SH-SY5Y (cell line): ENCODE data around the gene GET3.

Experiments
- GATA2 ChIP-seq: IDR thresholded peaks from 2 replicates; pipeline ENCODE4 v1.6.1; 2011; ENCODE audit warnings: mild to moderate bottlenecking, low read depth, low read length
- GATA3 ChIP-seq: IDR thresholded peaks from 2 replicates; pipeline ENCODE4 v1.6.1; 2011; ENCODE audit warnings: low read depth, mild to moderate bottlenecking, low read length, moderate library complexity

The GET3 gene

GRCh38 chr19:12731337-12731736, 6.0 kb upstream of the GET3 start:
- no peak for TF ChIP-seq GATA2
- TF ChIP-seq GATA3 = no peak

DNA sequence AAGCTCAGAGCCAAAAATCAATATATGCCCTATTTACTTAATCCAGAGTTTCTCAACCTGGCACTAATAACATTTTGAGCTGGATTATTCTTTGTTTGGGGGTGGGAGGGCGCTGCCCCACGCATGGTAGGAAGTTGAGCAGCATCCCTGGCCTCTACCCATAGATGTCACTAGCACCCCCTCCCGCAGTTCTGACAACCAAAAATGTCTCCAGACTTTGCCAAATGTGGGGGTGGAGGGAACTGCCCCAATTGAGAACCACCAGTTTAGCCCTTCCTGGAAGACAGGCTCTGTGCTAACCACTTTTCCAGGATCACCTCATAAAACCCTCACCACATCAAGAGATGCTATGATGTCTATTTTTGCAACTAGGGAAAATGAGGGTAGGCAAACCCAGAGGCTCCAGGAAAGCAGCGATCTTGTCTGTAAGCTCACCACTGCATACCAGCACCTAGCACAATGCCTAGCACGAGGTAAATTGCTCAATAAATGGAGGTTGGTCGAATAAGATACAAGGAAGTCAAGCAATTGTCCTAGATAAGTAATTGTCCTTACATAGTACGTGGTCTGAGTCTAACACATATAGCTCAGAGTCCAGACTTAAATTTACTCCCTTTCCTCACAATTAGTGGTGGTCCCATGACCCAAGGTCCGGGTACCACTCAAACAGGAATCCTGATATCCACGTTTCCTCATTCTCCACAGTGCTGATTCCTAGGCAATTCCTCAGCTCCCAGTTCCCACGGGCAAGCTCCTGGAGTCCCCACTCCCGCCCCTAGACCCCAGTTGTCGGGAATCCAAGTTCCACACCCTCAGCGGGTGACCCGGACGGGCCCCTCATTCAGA, 3.7 kb upstream of the GET3 start:
- TF ChIP-seq GATA2 (no peak), GATA3 (no peak)

DNA sequence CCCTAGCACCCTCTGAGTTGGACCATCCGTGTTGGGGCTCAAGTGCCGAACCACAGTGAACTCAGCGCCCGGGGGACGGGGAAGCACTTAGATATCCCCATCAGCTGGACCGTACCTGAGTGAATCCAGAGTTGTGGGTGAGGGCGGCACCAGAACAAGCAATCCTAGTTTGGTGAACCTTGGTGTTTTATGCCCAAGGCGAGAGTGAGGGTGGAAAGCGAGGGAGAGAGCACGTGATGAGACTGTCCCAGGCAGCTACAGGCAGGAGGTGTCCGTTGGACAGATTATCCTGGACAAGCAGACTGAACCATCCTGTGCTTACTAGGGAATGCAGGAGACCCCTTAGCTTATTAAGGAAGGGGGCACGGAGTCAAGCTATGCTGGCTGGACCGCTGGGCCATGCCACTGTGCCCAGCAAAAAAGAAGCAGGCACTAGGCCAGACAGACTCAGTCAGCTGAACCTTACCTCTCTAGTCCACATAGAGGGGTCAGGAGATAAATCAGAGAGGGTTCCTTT, 596 bp downstream of the GET3 start:
- no peak for TF ChIP-seq GATA3
- no peak for TF ChIP-seq GATA2

DNA sequence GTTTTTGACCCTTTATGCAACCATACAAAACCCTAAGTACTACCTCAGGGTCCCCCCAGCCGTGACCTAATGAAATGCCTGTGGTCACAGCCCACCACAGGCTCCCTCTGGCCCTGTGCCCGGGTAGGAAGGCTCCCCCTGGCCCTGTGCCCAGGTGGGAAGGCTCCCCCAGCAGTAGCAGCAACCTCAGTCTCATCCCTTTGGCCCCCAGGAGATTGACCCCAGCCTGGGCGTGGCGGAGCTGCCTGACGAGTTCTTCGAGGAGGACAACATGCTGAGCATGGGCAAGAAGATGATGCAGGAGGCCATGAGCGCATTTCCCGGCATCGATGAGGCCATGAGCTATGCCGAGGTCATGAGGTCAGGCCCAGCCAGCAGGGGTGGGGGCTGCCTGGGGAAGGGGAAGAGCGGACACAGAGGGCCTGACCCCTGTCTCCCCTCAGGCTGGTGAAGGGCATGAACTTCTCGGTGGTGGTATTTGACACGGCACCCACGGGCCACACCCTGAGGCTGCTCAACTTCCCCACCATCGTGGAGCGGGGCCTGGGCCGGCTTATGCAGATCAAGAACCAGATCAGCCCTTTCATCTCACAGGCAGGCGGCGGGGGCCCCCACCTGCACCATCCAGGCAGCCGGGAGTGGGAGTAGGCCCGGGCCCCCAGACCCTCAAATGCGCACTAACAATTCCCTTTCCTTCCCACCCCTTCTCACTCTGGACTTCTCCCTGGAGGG, 8.0 kb downstream of the GET3 start:
- no peak for TF ChIP-seq GATA3
- no peak for TF ChIP-seq GATA2

GRCh38 chr19:12748489-12748888, 11.2 kb downstream of the GET3 start:
- TF ChIP-seq GATA3 (no peak), GATA2 (no peak)

- TF ChIP-seq GATA3 (no peak), GATA2 (no peak)
Observed at GRCh38 chr19:12749938-12750521, 12.7 kb downstream of the GET3 start.

DNA sequence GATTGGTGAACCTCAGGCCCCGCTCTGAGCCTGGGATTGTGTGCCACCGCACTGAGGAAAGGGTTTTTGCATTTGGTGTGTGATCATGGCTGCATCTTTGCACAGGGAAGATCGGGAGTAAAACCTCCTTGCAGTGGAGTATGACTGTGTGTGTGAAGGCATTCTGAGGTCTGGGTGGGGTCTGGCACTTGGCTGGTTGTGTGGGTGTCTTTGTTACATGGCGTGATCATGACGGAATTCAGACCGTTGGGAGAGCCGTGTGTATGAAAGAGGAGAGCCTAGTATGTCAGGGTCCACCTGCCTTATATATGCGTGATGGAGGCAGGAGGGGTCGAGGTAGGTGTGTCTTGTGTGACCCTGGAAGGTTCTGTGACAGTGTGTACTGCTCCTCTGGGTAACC, 13.6 kb downstream of the GET3 start:
- TF ChIP-seq GATA3 (no peak), GATA2 (no peak)

DNA sequence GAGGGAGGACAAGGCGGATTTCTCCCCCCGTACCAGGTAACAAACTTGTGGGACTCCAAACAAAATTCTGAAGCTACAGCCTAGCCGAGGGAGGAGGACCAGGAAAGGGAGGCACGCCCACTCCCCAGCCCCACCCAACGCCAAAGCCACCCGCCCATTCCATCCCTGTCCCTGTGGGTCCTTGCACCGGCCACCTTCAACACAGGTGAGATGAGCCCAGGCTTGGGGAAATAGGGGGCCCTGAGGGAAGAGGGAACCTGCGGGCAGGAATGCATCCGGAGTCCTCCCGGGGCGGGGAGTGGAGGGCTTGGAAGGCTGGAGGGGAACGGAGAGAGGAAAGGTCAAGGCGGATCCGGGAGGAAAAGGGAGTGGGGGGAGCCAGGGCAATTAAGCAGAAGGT, 14.3 kb downstream of the GET3 start, which contains the start of gene BEST2:
BEST2 (plus strand) TSS at position 157 of the 400 bp plus-strand sequence. CDS start 802 bp downstream, outside the sequence.
- no peak for TF ChIP-seq GATA2
- TF ChIP-seq GATA3 = no peak

- TF ChIP-seq GATA2 (no peak), GATA3 (no peak)
Observed at GRCh38 chr19:12752056-12752781, 14.9 kb downstream of the GET3 start.

GRCh38 chr19:12754465-12755196, 17.3 kb downstream of the GET3 start:
- TF ChIP-seq GATA2 = no peak
- no peak for TF ChIP-seq GATA3

- TF ChIP-seq GATA2 (no peak), GATA3 (no peak)
Observed at GRCh38 chr19:12756150-12756883, 19.0 kb downstream of the GET3 start.

DNA sequence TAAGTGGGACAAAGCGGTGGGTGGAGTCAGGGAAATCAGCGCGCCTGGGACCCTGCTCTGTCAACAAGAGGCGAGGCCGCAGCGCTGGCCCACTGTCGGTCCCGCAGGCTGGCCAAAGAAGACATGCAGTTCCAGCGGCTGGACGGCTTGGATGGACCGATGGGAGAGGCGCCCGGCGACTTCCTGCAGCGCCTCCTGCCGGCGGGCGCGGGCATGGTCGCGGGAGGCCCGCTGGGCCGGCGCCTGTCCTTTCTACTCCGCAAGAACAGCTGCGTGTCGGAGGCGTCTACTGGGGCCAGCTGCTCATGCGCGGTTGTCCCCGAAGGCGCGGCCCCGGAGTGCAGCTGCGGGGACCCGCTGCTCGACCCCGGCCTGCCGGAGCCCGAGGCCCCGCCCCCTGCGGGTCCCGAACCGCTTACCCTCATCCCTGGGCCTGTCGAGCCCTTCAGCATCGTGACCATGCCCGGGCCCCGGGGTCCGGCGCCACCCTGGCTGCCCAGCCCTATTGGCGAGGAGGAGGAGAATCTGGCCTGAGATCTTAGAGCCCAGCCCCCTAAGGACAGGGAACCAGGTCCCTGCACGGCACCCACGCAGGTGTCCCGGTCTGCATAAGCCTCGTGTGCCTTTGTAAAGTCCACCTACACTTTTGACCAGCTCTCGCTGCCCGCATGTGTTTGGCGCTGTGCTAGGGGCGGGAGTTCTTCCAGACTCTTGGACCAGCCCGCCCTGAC, 20.4 kb downstream of the GET3 start:
- TF ChIP-seq GATA2 = no peak
- no peak for TF ChIP-seq GATA3
